Smooth muscle cell (in vitro differentiated cells): Measurements from ENCODE around the gene MET. TPM values are rescaled to one million over a fixed set of nuclear protein-coding genes. Genes with fewer than 3 reads are reported as not detected.

ENCODE experiments used
- DNase-seq: peaks from one replicate; lab custom pipeline; 2025; ENCODE audit not compliant: unreplicated experiment; lab: John Stamatoyannopoulos, UW
- H2AFZ ChIP-seq: fragments of 200-600 bp; sonication (generic); 2 replicates; pipeline ENCODE4 v1.6.0; 2016; ENCODE audit warnings: antibody characterized with exemption, low read depth, mild to moderate bottlenecking
- H3F3A ChIP-seq: fragments of 200-600 bp; sonication (generic); 2 replicates; pipeline ENCODE4 v1.6.0; 2017; ENCODE audit warnings: antibody characterized with exemption, low read depth
- H3K27ac ChIP-seq: fragments of 200-600 bp; sonication (generic); 2 replicates; pipeline ENCODE4 v1.5.1; 2016; ENCODE audit warnings: low read depth, mild to moderate bottlenecking
- H3K27me3 ChIP-seq: fragments of 200-600 bp; sonication (generic); 2 replicates; pipeline ENCODE4 v1.6.1; 2016; ENCODE audit warnings: low read depth, mild to moderate bottlenecking
- H3K36me3 ChIP-seq: fragments of 200-600 bp; sonication (generic); 2 replicates; pipeline ENCODE4 v1.5.1; 2016; ENCODE audit warnings: low read depth
- H3K4me1 ChIP-seq: fragments of 200-600 bp; sonication (generic); 2 replicates; pipeline ENCODE4 v1.5.1; 2016; ENCODE audit warnings: low read depth
- H3K4me2 ChIP-seq: fragments of 200-600 bp; sonication (generic); 2 replicates; pipeline ENCODE4 v1.6.0; 2016; ENCODE audit warnings: mild to moderate bottlenecking
- H3K4me3 ChIP-seq: fragments of 200-600 bp; sonication (generic); 2 replicates; pipeline ENCODE4 v1.5.1; 2016; ENCODE audit warnings: mild to moderate bottlenecking
- H3K79me2 ChIP-seq: fragments of 200-600 bp; sonication (generic); 2 replicates; pipeline ENCODE4 v1.6.0; 2016; ENCODE audit warnings: low read depth, mild to moderate bottlenecking
- H3K9ac ChIP-seq: fragments of 200-600 bp; sonication (generic); 2 replicates; pipeline ENCODE4 v1.6.0; 2016; ENCODE audit warnings: low read depth
- H3K9me3 ChIP-seq: fragments of 200-600 bp; sonication (generic); replicated peaks from 2 replicates; pipeline ENCODE4 v1.5.1; 2016; ENCODE audit warnings: low read depth
- H4K20me1 ChIP-seq: fragments of 200-600 bp; sonication (generic); 2 replicates; pipeline ENCODE4 v1.6.0; 2016; ENCODE audit warnings: low read depth
- CTCF ChIP-seq: fragments of 200-600 bp; sonication (generic); IDR thresholded peaks from 2 replicates; pipeline ENCODE4 v1.5.1; 2017; ENCODE audit warnings: borderline replicate concordance, mild to moderate bottlenecking, antibody characterized with exemption; ENCODE audit not compliant: insufficient read depth, poor library complexity, severe bottlenecking
- WGBS: methylation state at CpG from one replicate; pipeline ENCODE4 v1.1.7; 2016; ENCODE audit warnings: low lambda C conversion rate; 5-methylcytosine and 5-hydroxymethylcytosine counted together
- polyA plus RNA-seq: library from polyadenylated mRNA; unstranded; fragments of >200 nt; fragmentation: Nextera tagmentation; extraction: Ambion mirVana; gene quantifications from 2 replicates; pipeline ENCODE4 v1.2.1, GENCODE V29; 2016
- total RNA-seq: library from RNA; depleted of rRNA; stranded (reverse); fragments of >200 nt; gene quantifications from 2 replicates; pipeline ENCODE4 v1.2.3, GENCODE V29; 2014

The MET gene
- total and polyA plus RNA-seq, 2 experiments from 2014 or later = 1.2 to 12.0 TPM

DNA sequence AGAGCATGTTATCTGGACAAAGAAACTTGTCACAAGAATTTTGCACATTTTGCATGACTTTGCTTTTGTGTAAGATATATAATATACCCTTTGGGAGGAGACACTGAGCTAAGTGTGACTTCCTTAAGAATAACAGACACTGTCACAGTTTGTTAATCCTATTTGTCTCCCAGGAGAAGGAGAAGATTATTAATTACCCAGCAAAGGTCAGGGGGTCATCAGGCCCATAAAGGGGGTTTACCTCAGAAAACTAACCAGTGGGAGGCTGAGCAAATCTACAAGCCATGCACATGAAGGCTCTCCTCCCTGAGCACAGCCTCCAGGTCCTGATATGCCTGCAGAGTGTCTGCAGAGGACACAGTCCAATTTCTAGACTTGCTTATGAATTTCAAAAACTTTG is 10.1 kb upstream of the MET start:
- Histone ChIP-seq H2AFZ (no peak overlapping the region), H3K27me3 (peaks cover 6% of the 10 kb centered on the region), H3K4me2 (no peak overlapping the region), H3K4me1 (no peaks in the 10 kb centered on the region), H3K9ac (no peak overlapping the region), H3K79me2 (no peaks in the 10 kb centered on the region), H3F3A (no peaks in the 10 kb centered on the region), H3K9me3 (no peaks in the 10 kb centered on the region), H3K4me3 (no peak overlapping the region), H3K27ac (no peak overlapping the region), H3K36me3 (no peaks in the 10 kb centered on the region), H4K20me1 (no peaks in the 10 kb centered on the region)
- no peak for TF ChIP-seq CTCF
- DNase-seq = no peak

GRCh38 chr7:116663744-116664143 is 8.3 kb upstream of the MET start:
- 99% methylated on average over 4 of the region's 4 CpGs for WGBS
- TF ChIP-seq CTCF = no peak

DNA sequence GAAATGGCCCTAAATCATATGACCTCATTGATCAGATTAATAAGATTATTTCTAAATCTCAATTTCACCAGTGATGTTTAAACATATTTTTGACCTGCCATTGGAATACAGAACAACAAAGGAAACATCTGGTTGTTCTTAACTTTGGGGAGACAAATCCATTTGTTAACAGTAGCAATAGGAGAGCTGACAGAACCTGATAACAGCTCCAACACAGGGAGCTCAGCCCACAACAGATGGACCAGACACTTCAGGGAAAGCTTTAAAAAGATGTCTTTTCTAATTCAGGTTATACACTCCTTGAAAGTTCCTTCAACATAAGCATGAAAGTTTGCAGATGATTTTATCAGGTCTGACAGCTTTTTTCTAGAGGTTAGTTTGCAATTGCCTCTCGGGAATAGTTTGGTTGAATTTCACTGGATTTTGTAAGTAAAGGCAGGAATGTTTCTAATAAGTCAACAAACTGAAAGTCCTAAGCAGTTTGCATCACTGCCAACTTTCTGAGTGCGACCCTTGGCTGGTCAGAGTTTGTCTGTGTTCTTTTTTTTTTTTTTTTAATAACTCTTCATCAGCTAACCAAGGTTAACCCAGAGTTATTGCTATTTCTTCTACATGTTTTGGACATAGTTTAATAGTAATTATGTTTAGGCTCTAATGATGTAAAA is 6.5 kb upstream of the MET start:
- Histone ChIP-seq H4K20me1 (no peaks in the 10 kb centered on the region), H3K27me3 (peaks cover 15% of the 10 kb centered on the region), H3K36me3 (no peaks in the 10 kb centered on the region), H3K9me3 (no peaks in the 10 kb centered on the region), H3F3A (no peaks in the 10 kb centered on the region), H3K4me3 (no peak overlapping the region), H3K79me2 (no peaks in the 10 kb centered on the region), H3K9ac (no peak overlapping the region), H3K27ac (no peak overlapping the region), H2AFZ (no peak overlapping the region), H3K4me1 (no peaks in the 10 kb centered on the region), H3K4me2 (no peak overlapping the region)
- WGBS = 80% methylated on average over 2 of the region's 2 CpGs
- DNase-seq = no peak
- TF ChIP-seq CTCF = no peak

More at GRCh38 chr7:116663744-116664143, 8.3 kb upstream of the MET start:
- no peaks in the 10 kb centered on the region for H3K79me2 ChIP-seq
- H3K27ac ChIP-seq = no peak overlapping the region
- H3K9me3 ChIP-seq = no peaks in the 10 kb centered on the region
- H2AFZ ChIP-seq = no peak overlapping the region
- H3K4me1 ChIP-seq = no peaks in the 10 kb centered on the region
- no peak for DNase-seq
- H3F3A ChIP-seq = no peaks in the 10 kb centered on the region
- H4K20me1 ChIP-seq = no peaks in the 10 kb centered on the region
- no peaks in the 10 kb centered on the region for H3K36me3 ChIP-seq
- no peak overlapping the region for H3K9ac ChIP-seq
- H3K4me3 ChIP-seq = no peak overlapping the region
- no peak overlapping the region for H3K4me2 ChIP-seq
- peaks cover 11% of the 10 kb centered on the region for H3K27me3 ChIP-seq

- 44% methylated on average over 1 of the region's 1 CpG for WGBS
- TF ChIP-seq CTCF = no peak
- Histone ChIP-seq H4K20me1 (no peaks in the 10 kb centered on the region), H3K9ac (no peak overlapping the region), H3K27me3 (peaks cover 49% of the 10 kb centered on the region), H3K27ac (no peak overlapping the region), H3K4me3 (no peak overlapping the region), H3K36me3 (no peaks in the 10 kb centered on the region), H2AFZ (no peak overlapping the region), H3K4me2 (no peak overlapping the region), H3K9me3 (no peaks in the 10 kb centered on the region), H3F3A (no peaks in the 10 kb centered on the region), H3K79me2 (no peaks in the 10 kb centered on the region), H3K4me1 (peaks cover 7% of the 10 kb centered on the region)
- no peak for DNase-seq
Measured at GRCh38 chr7:116669769-116670168, 2.2 kb upstream of the MET start.
